VCaP (cell line): ENCODE measurements around the gene HOXB8.
A peak's percentile ranks its signal among the peaks of the same experiment; 100 is the strongest.

Source experiments
- H3K27ac ChIP-seq: fragments of 450-650 bp; 2 replicates; pipeline ENCODE4 v1.5.1; 2017
- CTCF ChIP-seq: fragments of 450-650 bp; conservative IDR thresholded peaks from 2 replicates; pipeline ENCODE4 v1.5.1; 2017; ENCODE audit warnings: mild to moderate bottlenecking, moderate library complexity

The HOXB8 gene

GRCh38 chr17:48598736-48599135 is 16.4 kb downstream of the HOXB8 start:
- no peak for TF ChIP-seq CTCF
- no peak overlapping the region for H3K27ac ChIP-seq

- H3K27ac ChIP-seq: peak overlapping the region; percentile 45; the same call in 1 of the 2 replicates
- no peak for TF ChIP-seq CTCF
Observed at GRCh38 chr17:48597778-48598631, 17.1 kb downstream of the HOXB8 start.

- peak overlapping the region; percentile 45; the same call in 1 of the 2 replicates for H3K27ac ChIP-seq
- no peak for TF ChIP-seq CTCF
Observed at GRCh38 chr17:48597528-48597777, 17.6 kb downstream of the HOXB8 start.

DNA sequence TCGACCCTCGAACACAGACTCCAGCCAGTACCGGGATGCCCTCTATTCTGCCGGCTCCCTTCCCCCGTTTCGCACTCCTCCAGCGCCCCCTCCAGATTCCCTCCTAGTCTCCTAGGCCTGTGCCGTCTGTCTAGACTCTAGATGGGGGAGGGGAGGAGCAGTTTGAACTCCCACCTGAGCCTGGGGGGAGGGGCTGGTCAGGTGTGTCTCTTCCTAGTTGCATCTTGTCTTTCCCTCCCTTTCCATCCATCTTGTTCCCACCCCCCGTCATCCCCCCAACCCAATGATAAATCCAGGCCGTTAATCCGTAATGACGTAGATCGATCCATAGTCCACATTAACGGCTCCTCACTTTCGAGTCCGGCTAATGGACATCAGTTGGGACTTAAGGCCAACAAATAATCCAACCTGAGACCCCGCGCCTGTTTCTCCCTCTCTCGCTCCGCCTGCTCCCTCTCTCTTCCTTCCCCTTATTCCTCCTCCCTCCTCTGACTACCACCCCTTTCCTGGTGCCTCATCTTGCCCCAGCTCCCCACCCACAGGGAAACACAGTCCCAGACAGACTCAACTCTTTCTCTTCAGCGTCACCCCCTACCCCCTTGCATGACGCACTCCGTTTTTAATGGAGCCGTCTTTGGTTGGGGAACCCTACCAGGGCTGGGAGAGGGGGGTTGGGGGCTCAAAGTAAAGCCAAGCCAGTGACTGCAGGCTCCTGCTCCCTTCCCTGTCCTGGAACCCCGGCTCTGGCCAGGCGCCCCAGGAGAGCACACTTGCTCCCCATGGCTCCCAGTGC is 18.2 kb downstream of the HOXB8 start:
- TF ChIP-seq CTCF: no peak
- peak overlapping the region; percentile 45; the same call in 1 of the 2 replicates for H3K27ac ChIP-seq

DNA sequence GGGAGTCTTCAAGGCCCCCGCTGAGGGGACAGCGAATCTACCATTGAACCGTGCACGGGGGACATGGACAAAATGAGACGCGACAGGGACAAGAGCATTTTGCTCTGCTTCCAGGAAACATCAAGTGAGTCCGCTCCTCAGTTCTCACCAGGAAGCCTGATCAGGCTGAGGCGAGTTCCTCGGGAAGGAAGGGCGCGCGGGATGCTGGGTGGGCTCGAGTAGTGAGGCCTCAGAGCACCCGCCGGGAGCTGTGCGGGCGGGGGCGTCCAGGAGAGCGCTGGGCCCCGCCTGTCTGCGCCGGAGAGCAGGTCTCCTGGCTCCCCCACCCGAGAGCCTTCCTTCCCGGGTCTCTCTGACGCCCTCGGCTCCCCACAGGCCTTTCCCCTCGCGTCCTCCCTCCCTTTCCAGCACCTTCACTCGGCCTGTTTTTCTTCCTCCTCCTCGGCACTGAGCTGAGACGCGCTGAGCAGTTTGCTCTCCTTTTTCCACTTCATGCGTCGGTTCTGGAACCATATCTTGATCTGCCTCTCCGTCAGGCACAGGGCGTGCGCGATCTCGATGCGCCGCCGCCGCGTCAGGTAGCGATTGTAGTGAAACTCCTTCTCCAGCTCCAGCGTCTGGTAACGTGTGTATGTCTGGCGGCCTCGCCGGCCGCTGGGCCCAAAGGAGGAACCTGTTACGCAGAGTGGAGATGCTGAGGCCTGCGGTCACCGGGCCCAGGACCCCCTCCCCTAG is 18.9 kb downstream of the HOXB8 start:
- no peak for TF ChIP-seq CTCF

DNA sequence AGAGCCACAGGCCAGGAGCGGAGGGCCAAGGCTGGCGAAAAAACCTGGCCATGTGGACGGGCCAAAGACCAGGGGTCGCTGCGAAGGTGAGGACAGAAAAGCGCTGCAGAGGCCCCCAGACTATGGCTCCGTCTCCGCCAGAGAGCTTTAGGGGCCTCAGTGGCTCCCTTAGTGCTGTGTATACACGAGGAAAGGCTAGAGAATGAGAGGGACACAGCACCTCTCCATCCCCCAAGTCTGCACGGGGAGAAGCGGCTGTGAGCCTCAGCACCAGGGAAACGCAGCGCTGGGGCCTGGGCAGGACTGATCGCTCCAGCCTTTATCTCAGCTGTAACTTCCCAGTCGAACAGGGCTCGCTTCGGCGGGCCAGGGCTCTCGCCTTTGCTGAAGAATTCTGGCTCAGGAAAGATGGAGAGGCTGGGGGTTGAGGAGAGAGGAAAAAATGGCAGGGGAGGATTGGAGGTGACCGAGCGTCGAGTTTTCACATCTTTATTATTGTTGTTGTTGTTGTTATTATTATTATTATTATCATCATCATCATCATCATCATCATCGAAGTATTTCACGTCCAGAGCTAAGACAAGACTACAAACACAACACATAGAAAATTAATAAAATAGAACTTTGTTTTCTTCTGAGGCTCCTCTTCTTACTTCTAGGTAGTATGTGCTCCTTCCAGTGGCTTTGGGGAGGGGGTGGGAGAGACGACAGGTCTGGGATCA is 19.7 kb downstream of the HOXB8 start:
- TF ChIP-seq CTCF: no peak
- H3K27ac ChIP-seq: no peak overlapping the region

More for the DNA sequence above, 18.9 kb downstream of the HOXB8 start:
- H3K27ac ChIP-seq: no peak overlapping the region
